Stimulated activated naive B cell treated with anti-CD40 and anti-IgM and Interleukin-4, amounts not matched to agents 10 μg/mL and 1 μg/mL and 100 μg/mL, for 72 hours (primary cell): Measurements from ENCODE around the gene FASLG.

Experiments used
- ATAC-seq, 2 donors: fragments of 150-1000 bp; cut with Tn5 transposase; replicated peaks; 2 replicates each; pipeline ENCODE4 v1.10.0; 2021; ENCODE audit warnings: moderate library complexity in 1 of 2
- DNase-seq: peaks from one replicate; pipeline ENCODE4 v3.0.0; 2021
- H3K27ac Mint-ChIP-seq: one replicate; pipeline ENCODE4 v1.8.0; 2022; ENCODE audit warnings: mild to moderate bottlenecking, mixed read lengths
- H3K27me3 Mint-ChIP-seq, 2 donors: one replicate each; pipeline ENCODE4 v1.8.0; 2022; ENCODE audit warnings: mixed read lengths in 2 of 2
- H3K36me3 Mint-ChIP-seq, 2 donors: one replicate each; pipeline ENCODE4 v1.8.0; 2022; ENCODE audit warnings: mixed read lengths in 2 of 2, mild to moderate bottlenecking in 1 of 2
- H3K4me1 Mint-ChIP-seq, 2 donors: one replicate each; pipeline ENCODE4 v1.8.0; 2022; ENCODE audit warnings: mixed read lengths in 2 of 2, mild to moderate bottlenecking in 1 of 2
- H3K4me3 Mint-ChIP-seq, 2 donors: one replicate each; pipeline ENCODE4 v1.8.0; 2022; ENCODE audit warnings: mild to moderate bottlenecking in 2 of 2, mixed read lengths in 2 of 2, moderate library complexity in 1 of 2
- H3K9me3 Mint-ChIP-seq, 2 donors: one replicate each; pipeline ENCODE4 v1.8.0; 2022; ENCODE audit warnings: mixed read lengths in 2 of 2, mild to moderate bottlenecking in 1 of 2

FASLG gene

DNA sequence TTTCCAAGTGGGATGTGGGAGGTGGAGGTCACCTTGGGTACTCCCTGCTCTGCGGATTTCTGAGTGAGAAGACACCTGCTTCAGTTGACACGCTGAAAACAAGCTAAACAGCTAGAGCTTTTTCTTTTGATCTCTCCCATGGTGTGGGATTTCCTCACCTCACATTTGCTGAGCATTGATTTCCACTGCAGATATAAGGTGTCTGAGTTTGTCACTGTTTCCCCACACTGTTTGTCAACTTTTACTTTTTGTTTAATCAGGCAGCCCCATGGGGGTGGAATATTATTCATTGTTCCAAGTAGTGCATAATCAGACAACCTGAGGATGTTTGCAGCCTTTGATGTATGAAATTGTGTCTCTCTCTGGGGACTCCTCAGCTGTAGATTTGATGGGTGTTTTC, 49.5 kb downstream of the FASLG start:
- Mint-ChIP-seq H3K4me3 (no peak overlapping the region), H3K27me3 (peaks cover 0 to 5% of the 10 kb centered on the region in 2 donors), H3K4me1 (no peaks in the 10 kb centered on the region), H3K27ac (no peak overlapping the region), H3K9me3 (peaks cover 0 to 2% of the 10 kb centered on the region in 2 donors), H3K36me3 (peaks cover 0 to 1% of the 10 kb centered on the region in 2 donors)
- ATAC-seq (no peak), DNase-seq (no peak)

GRCh38 chr1:172711558-172711957, 52.7 kb downstream of the FASLG start:
- ATAC-seq, result no peak
- Mint-ChIP-seq H3K36me3 (no peaks in the 10 kb centered on the region), H3K4me3 (no peak overlapping the region), H3K4me1 (peaks cover 0 to 1% of the 10 kb centered on the region in 2 donors), H3K27ac (no peak overlapping the region), H3K27me3 (peaks cover 0 to 5% of the 10 kb centered on the region in 2 donors), H3K9me3 (no peaks in the 10 kb centered on the region)
- DNase-seq, result no peak

- Mint-ChIP-seq H3K4me1 (peaks cover 0 to 3% of the 10 kb centered on the region in 2 donors), H3K9me3 (no peaks in the 10 kb centered on the region), H3K4me3 (no peak overlapping the region), H3K27ac (no peak overlapping the region), H3K27me3 (peaks cover 0 to 5% of the 10 kb centered on the region in 2 donors), H3K36me3 (no peaks in the 10 kb centered on the region)
- DNase-seq (no peak), ATAC-seq (no peak)
These were observed 54.6 kb downstream of the FASLG start for GRCh38 chr1:172713466-172713865.
